NCI-H1694 treated with DMSO at 0.1 percent for 48 hours (cell line): Measurements from ENCODE around the gene NEK7.

ENCODE experiments used
- DNase-seq: peaks from one replicate; lab custom pipeline; 2025; lab: John Stamatoyannopoulos, UW

Gene NEK7

GRCh38 chr1:198147216-198147615, 9.6 kb upstream of the NEK7 start:
- DNase-seq = no peak

GRCh38 chr1:198150369-198150768, 6.4 kb upstream of the NEK7 start:
- no peak for DNase-seq

GRCh38 chr1:198151688-198152087, 5.1 kb upstream of the NEK7 start:
- no peak for DNase-seq

- no peak for DNase-seq
These were observed 3.7 kb upstream of the NEK7 start for GRCh38 chr1:198153103-198153502.

- no peak for DNase-seq
These were observed 3.0 kb upstream of the NEK7 start for GRCh38 chr1:198153804-198154203.

- peak; percentile 72 for DNase-seq
These were observed 1.5 kb upstream of the NEK7 start for GRCh38 chr1:198155253-198155652.

GRCh38 chr1:198156111-198156744, 570 bp upstream of the NEK7 start:
- DNase-seq = peak; percentile 81

GRCh38 chr1:198157241-198157846, 546 bp downstream of the NEK7 start:
- peak; percentile 79 for DNase-seq

- DNase-seq = peak; percentile 34
These were observed 1.3 kb downstream of the NEK7 start for GRCh38 chr1:198157847-198158725.

GRCh38 chr1:198158735-198159589, 2.2 kb downstream of the NEK7 start:
- DNase-seq = peak; percentile 79

GRCh38 chr1:198160222-198160621, 3.4 kb downstream of the NEK7 start:
- no peak for DNase-seq

- DNase-seq = no peak
These were observed 4.3 kb downstream of the NEK7 start for GRCh38 chr1:198160946-198161614.

GRCh38 chr1:198161718-198162090, 4.9 kb downstream of the NEK7 start:
- DNase-seq = no peak

GRCh38 chr1:198162091-198162767, 5.4 kb downstream of the NEK7 start:
- no peak for DNase-seq

- DNase-seq = no peak
These were observed 9.3 kb downstream of the NEK7 start for GRCh38 chr1:198165927-198166647.

- DNase-seq = no peak
These were observed 10.1 kb downstream of the NEK7 start for GRCh38 chr1:198166900-198167299.

- DNase-seq = no peak
These were observed 10.7 kb downstream of the NEK7 start for GRCh38 chr1:198167436-198167934.

- DNase-seq = no peak
These were observed 11.4 kb downstream of the NEK7 start for GRCh38 chr1:198168227-198168626.

- no peak for DNase-seq
These were observed 12.9 kb downstream of the NEK7 start for GRCh38 chr1:198169672-198170071.
